OCI-M1 (cell line): ENCODE data around the gene KRTAP10-6.
"Not testable (repeated sequence)": the region's sequence is repeated elsewhere in the genome, so short reads cannot be mapped to it uniquely, and the experiment has no call there.

Experiments used
- DNase-seq: peaks from one replicate; lab custom pipeline; 2025; lab: John Stamatoyannopoulos, UW

The KRTAP10-6 gene

DNA sequence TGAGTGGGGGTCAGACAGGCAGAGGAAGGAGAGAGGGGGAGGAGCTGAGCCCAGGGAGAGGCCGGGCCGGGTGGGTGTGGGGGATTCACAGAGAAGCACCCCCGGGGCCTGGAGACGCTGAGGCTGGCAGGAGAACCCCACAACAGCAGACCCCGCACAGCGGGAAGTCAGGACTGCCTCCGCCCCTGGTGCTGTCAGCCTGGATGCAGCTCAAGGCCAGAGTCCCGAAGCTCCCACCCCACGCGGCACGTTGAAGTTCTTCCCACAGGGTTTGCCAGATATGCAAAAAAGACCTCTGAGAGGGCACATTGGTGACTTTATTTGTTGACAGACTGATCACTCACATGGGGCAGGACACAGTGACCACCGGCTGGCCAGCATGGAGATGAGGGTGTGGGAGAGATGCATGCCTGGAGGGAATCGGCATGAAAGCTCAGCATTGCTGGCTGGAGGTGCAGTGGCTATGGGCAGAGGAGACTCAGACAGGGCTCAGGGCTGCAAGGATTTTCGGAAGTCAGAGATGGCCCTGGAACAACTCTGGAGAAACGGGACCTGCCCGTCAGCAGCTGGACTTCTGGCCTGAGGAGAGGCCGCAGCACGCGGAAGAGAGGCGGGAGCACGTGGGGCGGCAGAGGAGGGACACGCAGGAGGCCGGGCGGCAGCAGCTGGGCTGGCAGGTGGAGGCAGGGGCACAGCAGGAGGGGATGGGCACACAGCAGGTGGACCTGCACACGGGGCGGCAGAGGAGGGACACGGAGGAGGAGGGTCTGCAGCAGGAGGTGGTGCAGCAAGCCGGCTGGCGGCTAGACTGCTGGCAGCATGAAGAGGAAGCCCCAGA lies 34.6 kb downstream of the KRTAP10-6 start:
- DNase-seq: no peak

DNA sequence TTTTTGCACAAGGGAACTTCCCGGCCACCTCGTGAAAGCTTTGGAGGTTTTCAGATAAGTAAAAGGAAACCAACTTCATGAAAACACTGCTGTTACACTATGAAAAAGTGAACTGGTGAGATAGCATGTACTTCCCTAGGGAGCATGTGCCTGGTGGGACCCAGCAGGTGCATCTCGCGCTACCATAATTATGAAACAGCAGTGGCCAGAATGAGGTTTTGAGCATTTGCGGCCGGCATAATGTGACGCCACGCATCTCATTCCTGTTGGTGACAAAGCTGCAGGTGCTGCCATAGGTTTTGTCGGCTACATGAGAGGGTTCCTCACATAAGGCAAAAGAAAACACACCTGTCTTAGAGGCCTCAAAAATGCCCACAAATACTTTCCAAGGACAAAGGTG lies 35.4 kb downstream of the KRTAP10-6 start:
- no peak for DNase-seq

DNA sequence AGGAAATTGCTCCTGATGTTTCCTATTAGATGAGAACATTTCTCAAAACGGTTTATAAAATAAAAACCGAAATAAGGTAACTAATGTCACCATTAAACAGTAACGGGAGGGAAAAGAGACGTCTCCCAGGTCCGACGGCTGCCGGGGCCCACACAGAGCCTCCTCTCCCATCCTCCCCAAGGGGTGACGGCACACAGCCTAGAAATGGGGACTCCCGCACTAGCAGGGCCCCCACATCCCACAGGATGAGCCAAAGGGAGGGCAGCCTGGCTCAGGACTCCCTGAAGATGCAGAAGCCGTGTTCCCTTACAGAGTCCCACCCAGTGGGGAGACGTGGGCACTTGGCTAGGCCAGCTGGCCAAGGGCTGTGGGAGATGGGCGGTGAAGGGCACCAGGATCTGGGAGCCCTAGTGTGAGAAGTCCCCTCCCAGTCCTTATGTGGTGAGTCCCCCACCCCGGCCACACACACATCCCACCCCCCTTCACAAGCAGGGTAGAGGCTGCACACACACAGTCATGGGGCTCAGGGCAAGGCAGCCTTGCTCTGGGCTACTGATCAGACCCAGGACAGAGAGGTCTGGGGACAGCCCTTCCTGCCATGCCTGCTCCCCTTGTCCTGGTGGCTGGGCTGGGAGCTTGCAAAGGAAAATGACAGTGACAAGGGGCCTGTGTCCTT lies 37.0 kb downstream of the KRTAP10-6 start:
- no peak for DNase-seq

DNA sequence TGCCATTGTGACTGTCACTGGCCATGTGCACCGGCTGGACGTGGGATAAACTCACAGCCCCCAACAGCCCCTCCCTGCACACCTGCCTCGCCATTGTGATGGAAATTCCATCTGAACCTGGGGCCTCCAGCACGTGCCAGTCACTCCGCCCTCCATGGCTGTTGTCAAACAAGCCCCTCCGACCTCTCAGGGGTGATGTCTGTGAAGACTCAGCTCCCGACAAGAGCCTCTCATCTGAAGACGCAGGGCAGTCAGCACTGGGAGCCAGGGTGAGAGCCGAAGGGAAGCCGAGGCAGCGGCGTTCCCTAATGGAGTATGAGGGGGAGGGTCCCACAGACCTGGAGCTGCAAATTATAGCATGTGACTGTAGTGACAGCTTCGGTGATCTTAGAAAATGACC lies 39.6 kb downstream of the KRTAP10-6 start:
- no peak for DNase-seq

DNA sequence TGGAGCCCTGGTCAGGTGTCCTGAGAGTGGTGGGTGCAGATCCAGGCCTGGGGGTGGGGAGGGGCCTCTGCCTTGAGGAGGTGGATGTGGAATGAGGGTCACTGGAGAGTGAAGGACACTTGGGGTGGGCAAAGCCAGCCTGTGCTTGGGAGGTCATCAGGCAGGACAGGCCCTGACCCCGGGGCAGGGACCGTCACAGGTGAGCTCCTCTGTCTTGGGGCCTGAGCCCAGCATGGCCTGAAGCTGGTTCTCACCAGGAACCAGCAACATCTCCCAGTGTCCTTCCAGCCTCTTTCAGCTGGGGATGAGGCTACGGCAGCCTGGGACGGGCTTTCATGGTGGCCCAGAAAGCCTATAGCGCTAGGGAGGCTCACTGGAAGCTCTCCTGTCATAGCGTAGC lies 40.2 kb downstream of the KRTAP10-6 start:
- DNase-seq: no peak

DNA sequence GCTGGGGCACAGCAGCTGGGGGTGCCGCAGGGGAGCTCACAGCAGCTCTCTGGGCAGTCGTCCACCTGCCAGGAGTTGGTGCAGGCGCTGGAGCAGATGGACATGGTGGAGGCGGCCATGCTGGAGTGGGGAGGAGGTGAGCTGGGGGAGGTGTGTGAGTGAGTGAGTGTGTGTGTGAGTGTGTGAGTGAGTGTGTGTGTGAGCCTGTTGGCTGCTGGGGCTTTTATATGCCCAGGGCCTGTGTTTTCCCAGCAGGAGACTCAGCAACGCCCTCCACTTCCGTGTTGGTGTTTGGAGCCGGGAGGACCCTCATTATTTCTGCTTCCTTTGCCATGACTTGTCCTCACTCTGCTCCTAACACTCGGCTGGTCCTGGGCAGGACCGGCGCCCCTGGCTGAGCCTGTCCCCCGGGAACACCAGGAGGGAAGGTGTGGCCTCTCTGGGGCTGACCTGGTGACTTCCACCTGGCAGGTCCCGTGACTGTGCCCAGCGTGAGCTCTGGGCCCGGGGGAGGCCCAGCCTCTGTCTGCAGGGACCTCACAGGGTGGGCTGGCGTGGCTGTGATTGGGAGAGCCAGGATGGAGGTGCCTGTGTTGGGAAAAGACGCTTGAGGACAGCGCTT lies 40.9 kb downstream of the KRTAP10-6 start, which contains the start of gene KRTAP10-2:
KRTAP10-2 (minus strand) TSS at position 166 of the 622 bp plus-strand sequence; CDS start at position 119, 47 bp downstream.
- DNase-seq: no peak

DNA sequence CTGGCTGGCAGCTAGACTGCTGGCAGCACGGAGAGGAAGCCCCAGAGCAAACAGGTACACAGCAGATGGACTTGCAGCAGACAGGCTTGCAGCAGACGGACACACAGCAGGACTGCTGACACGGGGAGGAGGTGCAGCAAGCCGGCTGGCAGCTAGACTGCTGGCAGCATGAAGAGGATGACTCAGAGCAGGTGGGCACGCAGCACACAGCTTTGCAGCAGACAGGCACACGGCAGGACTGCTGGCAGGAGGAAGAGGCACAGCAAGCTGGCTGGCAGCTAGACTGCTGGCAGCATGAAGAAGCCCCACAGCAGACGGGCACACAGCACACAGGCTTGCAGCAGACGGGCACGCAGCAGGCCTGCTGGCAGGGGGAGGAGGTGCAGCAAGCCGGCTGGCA lies 41.5 kb downstream of the KRTAP10-6 start:
- no peak for DNase-seq

DNA sequence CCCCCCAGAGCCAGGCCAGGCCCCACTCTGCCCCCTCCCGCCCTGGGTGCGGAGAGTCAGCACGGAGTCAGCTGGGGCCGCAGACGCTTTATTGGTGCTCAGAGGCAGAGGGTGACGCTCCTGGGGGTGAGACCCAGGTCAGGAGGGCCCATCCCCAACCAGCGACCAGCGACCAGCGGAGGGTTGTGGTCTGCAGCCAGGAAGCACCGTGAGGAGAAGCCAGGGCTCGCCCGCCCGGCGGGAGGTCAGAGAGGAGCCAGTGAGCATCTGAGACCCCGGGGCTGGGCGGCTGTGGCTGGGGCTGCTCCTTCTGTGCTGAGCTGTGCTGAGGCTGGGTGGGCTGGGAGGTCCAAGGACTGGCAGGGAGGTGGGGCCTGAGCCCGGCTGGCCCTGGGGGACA lies 42.0 kb downstream of the KRTAP10-6 start:
- DNase-seq: not testable (repeated sequence)

DNA sequence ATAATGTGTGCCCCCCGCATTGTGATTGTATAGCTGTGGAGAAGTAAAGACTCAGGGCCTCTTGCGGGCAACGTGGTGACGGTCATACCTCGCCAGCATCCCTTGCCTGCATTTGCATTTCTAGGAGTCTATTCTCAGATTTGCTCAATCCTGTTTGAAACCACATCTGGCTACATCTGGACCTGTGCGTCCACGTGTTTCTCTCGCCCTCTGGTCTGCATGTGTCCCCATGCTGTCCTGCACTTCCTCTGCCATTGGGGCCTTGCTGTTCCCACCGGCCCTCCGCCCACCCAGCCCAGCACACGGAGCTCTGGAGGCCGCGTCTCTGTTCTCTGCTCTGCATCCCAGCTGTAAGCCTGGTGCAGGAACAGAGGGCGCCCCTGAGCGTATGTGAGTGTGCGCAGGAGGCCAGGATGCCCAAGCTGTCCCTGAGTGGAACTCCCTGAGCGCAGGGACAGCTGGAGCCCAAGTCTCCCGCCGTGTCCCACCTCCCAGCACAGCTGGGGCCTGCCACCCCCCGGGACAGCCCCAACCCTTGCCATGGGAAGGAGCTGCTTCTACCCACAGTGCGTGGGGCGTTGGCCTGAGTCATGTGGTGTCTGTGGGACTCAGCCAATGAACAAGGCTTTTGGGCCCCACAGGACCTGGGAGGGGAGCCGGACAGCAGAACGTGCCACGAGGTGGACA lies 42.6 kb downstream of the KRTAP10-6 start:
- DNase-seq: no peak

DNA sequence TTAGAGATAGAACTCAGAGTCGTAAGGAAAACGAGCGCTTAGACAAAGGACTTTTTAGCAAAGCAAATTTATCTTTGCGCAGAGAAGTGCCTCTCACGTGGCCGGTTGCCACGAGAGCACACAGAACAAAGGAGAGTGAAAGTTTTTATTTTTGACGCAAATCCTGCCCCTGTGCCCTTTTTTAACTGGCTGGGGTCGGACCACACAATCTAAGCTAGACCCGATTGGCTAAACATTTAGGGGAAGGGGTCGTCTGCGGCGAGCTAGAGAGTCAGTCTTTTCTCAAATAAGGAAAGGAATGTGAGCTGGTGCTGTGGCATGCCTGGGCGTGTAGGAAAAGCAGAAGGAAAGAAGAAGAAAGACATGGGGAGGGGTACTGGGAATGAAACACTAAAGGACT lies 43.4 kb downstream of the KRTAP10-6 start:
- DNase-seq: no peak

DNA sequence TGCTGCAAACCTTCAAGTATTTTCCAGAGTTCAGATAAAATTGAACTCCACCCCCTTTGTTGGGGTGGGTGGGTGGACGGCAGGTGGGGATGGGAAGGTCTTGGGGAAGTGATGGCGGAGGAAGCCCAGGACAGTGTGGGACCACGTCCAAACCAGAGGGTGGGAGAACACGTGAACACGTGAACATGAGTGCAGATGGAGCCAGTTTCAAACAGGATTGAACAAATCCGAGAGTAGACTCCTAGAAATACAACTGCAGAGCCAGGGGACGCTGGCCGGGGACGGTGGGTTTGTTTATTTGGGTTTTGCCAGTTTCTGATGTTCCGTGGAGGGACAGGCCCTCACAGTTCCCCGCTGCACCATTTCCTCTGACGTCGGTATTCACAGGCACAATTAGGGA lies 43.9 kb downstream of the KRTAP10-6 start:
- DNase-seq: no peak

DNA sequence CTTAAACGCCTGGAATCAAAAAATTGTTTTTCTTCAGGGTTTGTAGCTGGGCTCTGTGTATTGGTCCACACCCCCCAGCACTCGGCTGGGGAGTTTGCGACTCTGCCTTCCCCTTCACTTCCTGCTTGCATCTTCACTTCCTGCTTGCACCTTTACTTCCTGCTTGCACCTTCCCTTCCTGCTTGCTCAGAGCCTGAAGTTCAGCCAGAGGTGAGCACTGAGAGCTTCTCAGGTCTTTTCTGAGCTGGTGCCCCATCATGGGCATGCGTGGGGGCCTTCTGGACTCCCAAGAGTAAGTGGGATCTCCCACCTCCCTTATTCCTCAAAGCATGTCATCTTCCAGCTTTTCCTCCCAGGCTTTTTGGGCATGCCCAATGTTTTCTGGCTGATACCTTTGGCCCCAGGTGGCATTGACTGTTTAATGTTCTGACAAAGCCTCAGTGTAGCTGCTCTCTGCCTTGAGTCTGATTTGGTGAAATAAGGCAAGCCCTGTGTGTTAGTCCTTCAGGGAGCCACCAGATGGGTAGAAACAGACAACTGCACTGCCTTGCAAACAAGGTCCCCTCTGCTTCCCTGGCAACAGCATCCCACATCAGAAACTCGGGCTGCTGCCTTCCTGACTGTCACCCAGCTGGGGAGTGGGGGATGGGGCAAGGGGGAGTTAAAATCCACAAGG lies 44.5 kb downstream of the KRTAP10-6 start:
- no peak for DNase-seq

DNA sequence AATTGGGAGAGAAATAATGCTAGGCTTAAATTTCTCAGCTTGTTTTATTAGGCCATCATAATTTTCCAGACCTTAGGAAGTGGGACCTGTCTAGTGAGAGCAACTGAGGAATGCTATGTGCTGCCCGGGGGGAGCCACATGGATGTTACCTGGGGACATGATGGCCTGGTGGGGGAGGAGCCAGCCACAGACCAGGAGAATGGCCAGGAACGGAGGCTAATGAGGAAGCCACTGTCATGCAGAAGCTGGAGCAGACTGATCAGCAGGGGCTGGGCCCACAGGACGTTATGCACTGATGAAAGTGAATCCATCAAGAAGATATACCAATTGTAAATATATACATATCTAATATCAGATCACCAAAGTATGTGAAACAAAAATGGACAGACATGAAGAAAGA lies 47.7 kb downstream of the KRTAP10-6 start:
- DNase-seq: no peak

DNA sequence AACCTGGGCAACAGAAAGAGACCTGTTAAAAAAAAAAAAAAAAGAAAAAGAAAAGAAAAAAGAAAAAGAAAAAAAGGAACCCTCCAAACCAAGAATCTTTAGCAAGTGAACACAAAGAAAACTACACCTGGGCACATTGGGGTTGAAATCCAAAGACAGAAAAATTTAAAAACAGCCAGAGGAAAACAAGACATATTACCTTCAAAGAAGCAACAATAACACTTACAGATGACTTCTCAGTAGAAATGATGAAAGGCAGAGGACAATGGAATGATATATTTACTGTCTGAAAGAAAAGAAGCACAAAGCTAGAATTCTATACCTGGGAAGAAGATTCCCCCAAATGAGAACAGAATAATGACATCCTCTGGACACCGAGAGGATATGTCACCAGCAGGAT lies 49.6 kb downstream of the KRTAP10-6 start:
- DNase-seq: no peak
